Esophagus squamous epithelium (tissue), 4 donors: Measurements from ENCODE around the gene KHSRP.

Experiments
- CTCF ChIP-seq, 6 experiments: fragments of 450-650 bp in 4 of 6; fragments of 200-600 bp in 2 of 6; sonication (generic) in 2 of 6; IDR thresholded peaks; one replicate each; pipeline ENCODE4 v1.5.1; 2016 to 2019; ENCODE audit warnings: antibody characterized with exemption in 6 of 6, mild to moderate bottlenecking in 4 of 6, moderate library complexity in 4 of 6
- POLR2A ChIP-seq, 4 donors: fragments of 450-650 bp; IDR thresholded peaks; one replicate each; pipeline ENCODE4 v1.6.1; 2017; ENCODE audit warnings: antibody characterized with exemption in 4 of 4, mild to moderate bottlenecking in 4 of 4, moderate library complexity in 3 of 4

- TF ChIP-seq CTCF (IDR thresholded peaks at IDR 0.05) (no peak), POLR2A (IDR thresholded peaks at IDR 0.05) (no peak)
Observed at GRCh38 chr19:6470173-6470572, 45.6 kb upstream of the KHSRP start.
